Measurements from ENCODE around the gene FAM221A. TPM values are rescaled to one million over a fixed set of nuclear protein-coding genes. Genes with fewer than 3 reads are reported as not detected.

FAM221A gene
- total RNA-seq, 1 experiment from 2014 or later = 8.4 TPM

DNA sequence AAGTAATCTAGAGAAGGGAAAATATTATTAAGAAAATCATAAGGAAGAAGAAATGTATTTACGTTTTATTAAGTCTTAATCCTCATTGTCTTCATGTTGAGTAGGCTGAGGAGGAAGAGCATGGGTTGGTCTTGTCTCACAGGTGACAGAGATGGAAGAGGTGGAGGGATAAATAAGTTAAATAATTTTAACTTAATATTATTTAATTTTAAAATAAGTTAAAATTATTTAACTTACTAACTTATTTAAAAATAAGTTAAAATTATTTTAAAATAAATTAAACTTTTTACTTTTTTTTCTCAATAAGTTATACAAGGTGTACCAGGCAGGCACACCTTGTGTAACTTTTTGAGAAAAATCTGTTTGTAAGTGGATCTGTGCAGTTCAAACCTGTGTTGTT, 66.6 kb downstream of the FAM221A start:
- Histone ChIP-seq H3K9me3 (ENCODE audit: control insufficient read depth, insufficient read depth, low read depth, low read length) (peaks cover 4% of the 10 kb centered on the region; the same call in 1 of the 2 replicates), H3K27me3 (ENCODE audit: control insufficient read depth, insufficient read depth, low read length) (no peaks in the 10 kb centered on the region), H3K4me3 (ENCODE audit: low read depth in 2 of 2, low read length in 2 of 2) (no peak overlapping the region), H3K36me3 (ENCODE audit: control insufficient read depth, insufficient read depth, low read length) (no peaks in the 10 kb centered on the region), H3K27ac (ENCODE audit: low read length) (no peak overlapping the region), H3K4me1 (ENCODE audit: control insufficient read depth, insufficient read depth, low read length) (no peaks in the 10 kb centered on the region)
- ChIA-PET POLR2A (no interaction called here), CTCF (no interaction called here)
- ATAC-seq = no peak
- TF ChIP-seq POLR2AphosphoS5 (IDR thresholded peaks at IDR 0.05; ENCODE audit: low read depth, low read length) (no peak), TCF7L2 (IDR thresholded peaks at IDR 0.05; ENCODE audit: low read depth, low read length) (no peak), SIN3A (IDR thresholded peaks at IDR 0.05; ENCODE audit: borderline replicate concordance, insufficient read depth, low read depth, low read length) (no peak)
- TF ChIP-seq, protein P1, sequence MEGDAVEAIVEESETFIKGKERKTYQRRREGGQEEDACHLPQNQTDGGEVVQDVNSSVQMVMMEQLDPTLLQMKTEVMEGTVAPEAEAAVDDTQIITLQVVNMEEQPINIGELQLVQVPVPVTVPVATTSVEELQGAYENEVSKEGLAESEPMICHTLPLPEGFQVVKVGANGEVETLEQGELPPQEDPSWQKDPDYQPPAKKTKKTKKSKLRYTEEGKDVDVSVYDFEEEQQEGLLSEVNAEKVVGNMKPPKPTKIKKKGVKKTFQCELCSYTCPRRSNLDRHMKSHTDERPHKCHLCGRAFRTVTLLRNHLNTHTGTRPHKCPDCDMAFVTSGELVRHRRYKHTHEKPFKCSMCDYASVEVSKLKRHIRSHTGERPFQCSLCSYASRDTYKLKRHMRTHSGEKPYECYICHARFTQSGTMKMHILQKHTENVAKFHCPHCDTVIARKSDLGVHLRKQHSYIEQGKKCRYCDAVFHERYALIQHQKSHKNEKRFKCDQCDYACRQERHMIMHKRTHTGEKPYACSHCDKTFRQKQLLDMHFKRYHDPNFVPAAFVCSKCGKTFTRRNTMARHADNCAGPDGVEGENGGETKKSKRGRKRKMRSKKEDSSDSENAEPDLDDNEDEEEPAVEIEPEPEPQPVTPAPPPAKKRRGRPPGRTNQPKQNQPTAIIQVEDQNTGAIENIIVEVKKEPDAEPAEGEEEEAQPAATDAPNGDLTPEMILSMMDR (IDR thresholded peaks at IDR 0.05) = no peak
- TF ChIP-seq, protein P2, sequence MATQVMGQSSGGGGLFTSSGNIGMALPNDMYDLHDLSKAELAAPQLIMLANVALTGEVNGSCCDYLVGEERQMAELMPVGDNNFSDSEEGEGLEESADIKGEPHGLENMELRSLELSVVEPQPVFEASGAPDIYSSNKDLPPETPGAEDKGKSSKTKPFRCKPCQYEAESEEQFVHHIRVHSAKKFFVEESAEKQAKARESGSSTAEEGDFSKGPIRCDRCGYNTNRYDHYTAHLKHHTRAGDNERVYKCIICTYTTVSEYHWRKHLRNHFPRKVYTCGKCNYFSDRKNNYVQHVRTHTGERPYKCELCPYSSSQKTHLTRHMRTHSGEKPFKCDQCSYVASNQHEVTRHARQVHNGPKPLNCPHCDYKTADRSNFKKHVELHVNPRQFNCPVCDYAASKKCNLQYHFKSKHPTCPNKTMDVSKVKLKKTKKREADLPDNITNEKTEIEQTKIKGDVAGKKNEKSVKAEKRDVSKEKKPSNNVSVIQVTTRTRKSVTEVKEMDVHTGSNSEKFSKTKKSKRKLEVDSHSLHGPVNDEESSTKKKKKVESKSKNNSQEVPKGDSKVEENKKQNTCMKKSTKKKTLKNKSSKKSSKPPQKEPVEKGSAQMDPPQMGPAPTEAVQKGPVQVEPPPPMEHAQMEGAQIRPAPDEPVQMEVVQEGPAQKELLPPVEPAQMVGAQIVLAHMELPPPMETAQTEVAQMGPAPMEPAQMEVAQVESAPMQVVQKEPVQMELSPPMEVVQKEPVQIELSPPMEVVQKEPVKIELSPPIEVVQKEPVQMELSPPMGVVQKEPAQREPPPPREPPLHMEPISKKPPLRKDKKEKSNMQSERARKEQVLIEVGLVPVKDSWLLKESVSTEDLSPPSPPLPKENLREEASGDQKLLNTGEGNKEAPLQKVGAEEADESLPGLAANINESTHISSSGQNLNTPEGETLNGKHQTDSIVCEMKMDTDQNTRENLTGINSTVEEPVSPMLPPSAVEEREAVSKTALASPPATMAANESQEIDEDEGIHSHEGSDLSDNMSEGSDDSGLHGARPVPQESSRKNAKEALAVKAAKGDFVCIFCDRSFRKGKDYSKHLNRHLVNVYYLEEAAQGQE (IDR thresholded peaks at IDR 0.05; ENCODE audit: insufficient read depth in 1 of 2, low read depth in 2 of 2, low read length in 1 of 2) = no peak
- no TSS peak for BruUV-seq (replicated peaks)
- no peak for DNase-seq (ENCODE audit: low read depth, low spot score)
- in situ Hi-C loops (cut with HindIII; ENCODE audit: low pct_unique_long_range_greater_than_20kb, low sequenced_read_pairs) = no loop called here
- intact Hi-C loops (cut with micrococcal nuclease; ENCODE audit: unreplicated experiment) = no loop called here

DNA sequence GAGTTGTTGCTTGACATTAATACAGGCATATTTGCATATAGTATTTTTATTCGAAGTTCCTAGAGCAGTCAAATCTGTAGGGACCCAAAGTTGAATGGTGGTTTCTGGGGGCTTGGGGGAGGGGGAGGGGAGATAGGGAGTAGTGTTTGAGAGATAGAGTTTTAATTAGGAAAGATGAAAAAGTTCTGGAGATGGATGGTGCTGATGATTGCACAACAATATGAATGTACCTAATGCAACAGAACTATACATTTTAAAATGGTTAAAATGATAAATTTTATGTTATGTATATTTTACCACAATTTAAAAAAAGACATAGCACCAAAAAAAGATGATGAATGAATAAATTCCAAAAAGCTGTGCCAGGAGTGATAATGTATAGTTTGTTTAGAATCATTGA, 71.9 kb downstream of the FAM221A start:
- no peak for DNase-seq (ENCODE audit: low read depth, low spot score)
- H3K4me1 ChIP-seq (ENCODE audit: control insufficient read depth, insufficient read depth, low read length) = no peaks in the 10 kb centered on the region
- ATAC-seq = no peak
- no peaks in the 10 kb centered on the region for H3K9me3 ChIP-seq (ENCODE audit: control insufficient read depth, insufficient read depth, low read depth, low read length)
- in situ Hi-C loops (cut with HindIII; ENCODE audit: low pct_unique_long_range_greater_than_20kb, low sequenced_read_pairs) = no loop called here
- H3K36me3 ChIP-seq (ENCODE audit: control insufficient read depth, insufficient read depth, low read length) = no peaks in the 10 kb centered on the region
- BruUV-seq (replicated peaks) = no TSS peak
- TF ChIP-seq, protein P1 (IDR thresholded peaks at IDR 0.05) = no peak
- TF ChIP-seq TCF7L2 (IDR thresholded peaks at IDR 0.05; ENCODE audit: low read depth, low read length) (no peak), SIN3A (IDR thresholded peaks at IDR 0.05; ENCODE audit: borderline replicate concordance, insufficient read depth, low read depth, low read length) (no peak), POLR2AphosphoS5 (IDR thresholded peaks at IDR 0.05; ENCODE audit: low read depth, low read length) (no peak)
- TF ChIP-seq, protein P2 (IDR thresholded peaks at IDR 0.05; ENCODE audit: insufficient read depth in 1 of 2, low read depth in 2 of 2, low read length in 1 of 2) = no peak
- ChIA-PET POLR2A (no interaction called here), CTCF (no interaction called here)
- H3K27me3 ChIP-seq (ENCODE audit: control insufficient read depth, insufficient read depth, low read length) = no peaks in the 10 kb centered on the region
- no peak overlapping the region for H3K4me3 ChIP-seq (ENCODE audit: low read depth in 2 of 2, low read length in 2 of 2)
- H3K27ac ChIP-seq (ENCODE audit: low read length) = no peak overlapping the region
- intact Hi-C loops (cut with micrococcal nuclease; ENCODE audit: unreplicated experiment) = no loop called here

Other genes starting within 250 kb of the FAM221A start
- 80.2 TPM for gene IGF2BP3, start 209.7 kb upstream of the FAM221A start, total RNA-seq (2021; ENCODE audit: unreplicated experiment)
- gene TRA2A, start 148.2 kb upstream of the FAM221A start, total RNA-seq (2021; ENCODE audit: unreplicated experiment) = 106 TPM
- 10.3 TPM for gene CCDC126, start 82.8 kb upstream of the FAM221A start, total RNA-seq (2021; ENCODE audit: unreplicated experiment)
- 1.0 TPM for gene STK31, start 30.0 kb downstream of the FAM221A start, total RNA-seq (2021; ENCODE audit: unreplicated experiment)

All from Panc1 (cell line).